Stimulated activated CD4-positive, alpha-beta T cell treated with anti-CD3 and anti-CD28 coated beads, Interleukin-12 subunit alpha, Interleukin-12 subunit beta, amount 100 ng/mL, for 24 hours (primary cell): ENCODE data around the gene TIAM1.

Source experiments
- DNase-seq, 2 experiments: peaks; one replicate each; pipeline ENCODE4 v3.0.0-alpha.2; 2020; ENCODE audit warnings: low read depth in 2 of 2

The TIAM1 gene

DNA sequence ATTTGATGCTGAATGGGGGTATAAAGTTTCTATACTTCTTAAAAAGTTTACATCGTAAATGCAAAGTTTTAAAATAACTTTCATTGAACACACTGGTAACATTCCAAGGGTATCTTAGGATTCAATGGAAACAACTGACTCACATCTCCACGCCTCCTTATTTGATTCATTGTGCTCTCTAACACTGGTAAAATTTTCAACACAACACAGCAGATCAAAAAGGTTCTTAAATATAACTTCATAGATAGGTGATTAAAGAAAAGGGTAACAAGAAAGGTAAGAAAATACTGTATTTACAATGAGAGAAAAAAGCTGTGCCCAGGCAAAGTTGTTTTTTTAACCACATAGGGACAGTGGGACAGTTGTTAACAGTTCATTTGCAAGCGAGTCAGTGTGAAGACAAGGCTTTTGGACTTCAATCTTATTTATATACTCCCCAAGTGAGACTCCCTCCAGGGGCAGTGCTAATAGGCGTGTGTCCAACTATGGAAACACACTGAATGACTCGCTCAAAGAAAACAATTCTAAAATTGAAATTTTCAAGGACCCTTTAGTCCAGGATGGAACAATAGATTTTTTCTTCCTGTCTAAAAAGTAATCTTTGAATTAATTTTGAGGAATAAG is 140.5 kb downstream of the TIAM1 start:
- no peak for DNase-seq

- no peak for DNase-seq
Measured at GRCh38 chr21:31201548-31201947, 142.5 kb downstream of the TIAM1 start.

- no peak for DNase-seq
Measured at GRCh38 chr21:31201144-31201543, 142.9 kb downstream of the TIAM1 start.

- DNase-seq, result no peak
Measured at GRCh38 chr21:31198575-31198974, 145.5 kb downstream of the TIAM1 start.

GRCh38 chr21:31196724-31197123 is 147.3 kb downstream of the TIAM1 start:
- no peak for DNase-seq

- DNase-seq, result no peak
Measured at GRCh38 chr21:31195334-31196015, 148.6 kb downstream of the TIAM1 start.

GRCh38 chr21:31194510-31195293 is 149.4 kb downstream of the TIAM1 start:
- DNase-seq, result no peak

GRCh38 chr21:31193761-31194160 is 150.3 kb downstream of the TIAM1 start:
- no peak for DNase-seq

DNA sequence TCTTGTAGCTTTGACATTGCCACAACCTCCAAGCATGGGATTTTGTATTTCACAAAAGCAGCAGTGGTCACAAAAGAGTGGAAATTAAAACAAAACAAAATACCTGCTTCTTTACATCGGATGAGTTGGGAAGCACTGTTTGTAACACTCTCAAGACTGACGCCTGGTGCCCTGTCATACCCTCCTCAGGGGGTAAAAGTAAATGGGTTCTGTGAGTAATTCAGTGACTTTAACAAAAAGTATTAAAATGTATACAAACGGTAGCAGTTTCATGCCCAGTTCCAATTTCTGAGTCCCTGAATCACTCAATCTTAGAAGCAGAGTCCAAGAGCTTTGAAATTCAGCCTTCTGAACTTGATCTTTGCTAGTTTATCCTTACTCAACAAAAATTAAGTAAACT is 152.5 kb downstream of the TIAM1 start:
- no peak for DNase-seq

- DNase-seq, result no peak
Measured at GRCh38 chr21:31190516-31190915, 153.5 kb downstream of the TIAM1 start.

DNA sequence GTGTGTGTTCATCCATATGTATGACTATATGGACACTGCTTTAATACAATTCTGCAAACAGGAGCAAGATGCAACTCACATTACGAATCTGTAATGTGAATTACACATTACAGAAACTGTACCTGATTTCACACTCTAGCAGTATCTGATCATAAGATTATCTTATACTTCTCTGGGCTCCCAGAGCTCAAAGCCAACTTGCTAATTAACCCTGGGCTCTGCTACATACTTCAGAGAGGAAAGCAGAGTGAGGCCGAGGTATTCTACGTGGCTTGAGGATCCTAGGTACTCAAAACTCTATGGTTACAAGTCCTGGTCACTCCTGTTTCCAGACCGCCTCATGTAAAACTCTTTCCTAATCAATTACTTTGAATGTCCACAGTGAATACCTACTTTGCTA is 156.6 kb downstream of the TIAM1 start:
- DNase-seq, result no peak

DNA sequence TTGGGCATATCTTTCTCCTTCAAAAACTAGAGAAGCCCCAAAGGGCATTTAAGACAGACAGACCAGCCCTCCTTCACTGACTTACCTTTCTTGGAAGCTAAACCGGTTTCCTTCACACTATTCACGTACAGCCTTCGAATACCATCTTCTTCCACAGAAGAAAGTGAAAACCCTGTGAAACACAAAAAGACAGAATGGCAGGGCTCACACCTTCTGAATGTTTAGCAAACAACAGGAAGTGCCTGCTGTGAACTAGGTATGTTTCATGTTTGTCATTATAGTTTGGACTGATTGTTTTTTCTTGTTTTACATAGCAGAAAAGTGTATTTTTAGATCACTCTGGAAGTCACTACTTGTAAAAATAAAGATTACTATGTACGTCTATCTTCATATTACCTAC is 157.1 kb downstream of the TIAM1 start:
- DNase-seq, result no peak

DNA sequence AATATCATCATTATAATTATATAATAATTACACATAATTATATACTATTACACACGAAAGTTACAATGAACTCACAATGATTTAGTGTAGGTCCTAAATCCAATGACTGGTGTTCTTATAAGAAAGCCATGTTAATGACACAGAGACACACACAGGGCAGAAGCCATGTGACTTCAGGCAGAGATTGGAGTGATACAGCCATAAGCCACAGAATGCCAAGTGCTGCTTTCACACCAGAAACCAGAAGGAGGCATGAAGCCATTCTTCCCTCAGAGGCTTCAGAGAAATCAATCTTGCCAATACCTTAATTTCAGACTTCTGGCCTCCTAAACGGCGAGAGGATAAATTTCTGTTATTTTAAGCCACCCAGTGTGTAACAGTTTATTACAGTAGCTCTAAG is 158.4 kb downstream of the TIAM1 start:
- DNase-seq, result no peak

GRCh38 chr21:31184876-31185275 is 159.2 kb downstream of the TIAM1 start:
- DNase-seq, result no peak

GRCh38 chr21:31184459-31184858 is 159.6 kb downstream of the TIAM1 start:
- peak; percentile 59 to 74 for DNase-seq

- DNase-seq, result peak; percentile 47 to 54
Measured at GRCh38 chr21:31182231-31183140, 161.6 kb downstream of the TIAM1 start.

DNA sequence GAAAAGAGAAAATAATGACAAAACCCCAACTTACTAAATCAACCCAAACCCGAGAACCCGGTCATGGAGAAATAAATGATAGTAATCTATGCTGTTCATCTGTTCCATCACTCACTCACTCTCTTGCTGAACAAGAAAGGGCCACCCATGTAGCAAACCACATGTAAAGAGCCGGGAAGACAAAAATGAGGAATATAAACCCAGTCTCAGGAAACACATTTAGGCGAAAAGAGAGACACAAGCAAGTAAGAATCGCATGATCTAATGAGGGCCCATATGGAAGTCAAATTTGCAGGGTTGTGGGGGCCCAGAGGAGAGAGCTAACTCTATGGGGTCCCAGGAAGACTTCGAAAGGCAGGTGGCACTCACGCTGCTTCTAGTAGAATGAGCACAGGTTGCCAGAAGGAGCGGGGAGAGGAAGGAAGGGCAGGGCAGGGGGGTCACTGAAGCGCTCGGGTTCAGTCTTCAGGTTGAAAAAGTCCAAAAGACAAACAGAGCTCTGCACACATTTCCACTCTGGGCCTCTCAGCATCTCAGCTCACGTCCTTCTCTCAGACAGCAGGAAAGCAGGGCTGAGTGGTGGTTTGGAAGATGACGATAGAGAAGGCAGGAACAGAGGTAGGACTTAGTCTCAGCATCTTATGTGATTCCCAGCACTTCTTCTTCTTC is 162.8 kb downstream of the TIAM1 start:
- peak in 1 of 2 experiments; percentile 32 for DNase-seq

- no peak for DNase-seq
Measured at GRCh38 chr21:31180256-31181081, 163.6 kb downstream of the TIAM1 start.

DNA sequence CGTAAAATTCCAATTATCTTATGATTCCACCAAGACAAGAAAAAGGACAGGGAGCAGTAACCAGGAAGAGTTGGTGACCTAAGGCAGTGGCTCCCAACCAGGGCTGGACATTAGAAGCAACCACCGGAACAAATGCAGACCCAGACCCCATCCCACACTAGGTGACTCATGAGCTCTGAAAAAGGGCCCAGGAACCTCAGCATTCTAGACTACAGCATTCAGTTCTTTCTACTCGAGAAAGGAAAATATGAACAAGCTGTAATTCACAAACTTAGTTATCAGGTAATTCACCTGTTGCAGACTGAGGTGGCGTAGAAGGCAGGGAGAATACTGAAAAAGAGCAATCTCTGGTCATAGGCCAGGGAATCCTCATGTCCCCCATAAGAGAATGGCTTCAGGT is 167.3 kb downstream of the TIAM1 start:
- DNase-seq, result no peak

DNA sequence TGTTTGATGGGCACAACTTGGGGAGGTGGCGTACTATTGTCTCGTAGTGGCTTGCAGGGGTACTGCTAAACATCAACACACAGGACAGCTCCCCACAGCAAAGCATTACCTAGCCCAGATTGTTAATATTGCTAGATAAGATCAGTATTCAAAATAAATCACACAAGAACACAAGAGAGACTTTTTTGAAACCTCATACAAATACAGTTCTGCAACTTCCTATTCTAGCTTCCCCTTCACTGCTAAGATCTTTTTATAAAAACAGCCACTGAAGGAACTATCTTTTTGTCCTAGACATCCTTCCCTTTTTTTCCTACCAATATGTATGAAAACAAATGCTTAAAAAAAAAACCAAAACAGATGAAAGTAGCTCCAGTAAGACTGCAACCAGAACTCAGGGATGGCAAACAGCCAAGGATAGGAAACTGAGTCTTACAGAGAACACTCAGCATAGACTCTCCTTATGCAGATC is 167.9 kb downstream of the TIAM1 start:
- no peak for DNase-seq
